Measurements from ENCODE around the gene FGF4.

Gene FGF4

DNA sequence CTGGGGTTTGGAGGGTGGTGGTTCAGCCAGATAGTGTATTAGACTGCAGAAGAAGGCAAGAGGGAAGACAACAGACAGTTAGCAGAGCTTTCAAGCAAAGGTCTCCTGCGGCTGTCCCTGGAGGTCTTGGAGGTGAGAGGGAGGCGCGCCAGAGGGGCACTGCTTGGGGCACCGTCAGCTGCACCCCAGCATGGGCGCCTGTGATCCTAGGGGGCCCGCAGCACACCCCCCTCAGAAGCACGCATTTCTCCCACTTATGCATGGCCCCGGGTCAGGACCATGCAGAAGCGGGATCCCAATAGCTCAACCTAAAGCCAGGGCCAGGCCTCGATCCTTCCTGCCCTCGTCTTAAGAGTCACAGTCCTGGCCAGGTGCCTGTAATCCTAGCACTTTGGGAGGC, 26.5 kb downstream of the FGF4 start:
- DNase-seq = no peak
- peaks cover 0 to 45% of the 10 kb centered on the region in 2 donors for H3K27me3 ChIP-seq
- no peaks in the 10 kb centered on the region for H3K9me3 ChIP-seq
- H3K27ac ChIP-seq = no peak overlapping the region
- intact Hi-C loops (cut with DNase I; ENCODE audit: low total_unique reads) = no loop called here
- TF ChIP-seq, protein P1, sequence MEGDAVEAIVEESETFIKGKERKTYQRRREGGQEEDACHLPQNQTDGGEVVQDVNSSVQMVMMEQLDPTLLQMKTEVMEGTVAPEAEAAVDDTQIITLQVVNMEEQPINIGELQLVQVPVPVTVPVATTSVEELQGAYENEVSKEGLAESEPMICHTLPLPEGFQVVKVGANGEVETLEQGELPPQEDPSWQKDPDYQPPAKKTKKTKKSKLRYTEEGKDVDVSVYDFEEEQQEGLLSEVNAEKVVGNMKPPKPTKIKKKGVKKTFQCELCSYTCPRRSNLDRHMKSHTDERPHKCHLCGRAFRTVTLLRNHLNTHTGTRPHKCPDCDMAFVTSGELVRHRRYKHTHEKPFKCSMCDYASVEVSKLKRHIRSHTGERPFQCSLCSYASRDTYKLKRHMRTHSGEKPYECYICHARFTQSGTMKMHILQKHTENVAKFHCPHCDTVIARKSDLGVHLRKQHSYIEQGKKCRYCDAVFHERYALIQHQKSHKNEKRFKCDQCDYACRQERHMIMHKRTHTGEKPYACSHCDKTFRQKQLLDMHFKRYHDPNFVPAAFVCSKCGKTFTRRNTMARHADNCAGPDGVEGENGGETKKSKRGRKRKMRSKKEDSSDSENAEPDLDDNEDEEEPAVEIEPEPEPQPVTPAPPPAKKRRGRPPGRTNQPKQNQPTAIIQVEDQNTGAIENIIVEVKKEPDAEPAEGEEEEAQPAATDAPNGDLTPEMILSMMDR (IDR thresholded peaks at IDR 0.05) = no peak
- H3K36me3 ChIP-seq = no peaks in the 10 kb centered on the region
- H3K4me3 ChIP-seq = no peak overlapping the region
- no peaks in the 10 kb centered on the region for H3K4me1 ChIP-seq

DNA sequence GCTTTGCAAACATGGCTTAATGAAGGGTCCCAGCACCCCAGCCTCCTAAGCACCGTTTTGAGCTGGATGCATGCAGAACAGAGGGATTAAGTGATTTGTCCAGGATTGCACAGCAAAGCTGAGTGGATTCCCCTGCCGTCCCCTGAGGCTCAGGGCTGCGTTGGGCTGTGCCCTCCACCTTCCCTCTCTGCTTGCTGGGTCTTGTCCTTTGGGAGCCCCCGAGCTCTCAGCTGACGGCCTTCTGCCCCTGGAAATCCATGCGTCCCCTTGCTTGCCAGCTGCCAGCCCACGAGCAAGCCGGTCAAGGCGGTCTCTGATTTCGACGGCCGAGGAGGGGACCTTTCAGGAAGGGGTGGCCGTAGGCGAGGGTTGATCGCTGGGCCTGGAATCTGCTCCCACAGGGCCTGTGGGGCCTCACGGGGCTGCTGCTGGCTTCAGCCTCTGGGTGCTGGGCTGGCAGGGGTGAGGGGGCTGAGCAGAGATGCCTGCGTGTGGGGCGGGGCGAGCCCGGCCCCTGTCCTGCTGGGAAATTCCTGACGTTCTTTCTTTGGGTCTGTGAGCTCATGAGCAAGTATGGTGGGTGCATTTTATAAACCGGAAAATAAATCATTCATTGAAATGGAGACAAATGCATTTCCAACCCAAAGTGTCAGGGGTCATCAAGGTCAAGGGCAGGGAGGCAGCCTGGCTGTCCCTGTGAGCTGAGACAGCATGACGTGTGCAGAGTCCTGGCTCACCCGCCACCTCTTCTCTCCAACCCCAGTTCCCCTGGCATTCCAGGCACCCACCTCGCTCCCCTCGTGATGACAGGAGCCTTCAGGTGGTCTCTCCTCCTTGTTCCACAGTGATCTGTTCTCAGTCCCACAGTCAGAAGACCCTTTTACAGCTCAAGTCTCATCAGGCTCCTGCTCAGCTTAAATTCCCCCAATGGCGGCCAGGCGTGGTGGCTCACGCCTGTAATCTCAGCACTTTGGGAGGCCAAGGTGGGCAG, 28.1 kb downstream of the FGF4 start:
- intact Hi-C loops (cut with DNase I; ENCODE audit: low total_unique reads) = no loop called here
- H3K27me3 ChIP-seq = peaks cover 0 to 33% of the 10 kb centered on the region in 2 donors
- H3K4me1 ChIP-seq = no peaks in the 10 kb centered on the region
- TF ChIP-seq, protein P1 (IDR thresholded peaks at IDR 0.05) = no peak
- H3K27ac ChIP-seq = no peak overlapping the region
- H3K4me3 ChIP-seq = no peak overlapping the region
- no peaks in the 10 kb centered on the region for H3K36me3 ChIP-seq
- DNase-seq = no peak
- H3K9me3 ChIP-seq = no peaks in the 10 kb centered on the region

DNA sequence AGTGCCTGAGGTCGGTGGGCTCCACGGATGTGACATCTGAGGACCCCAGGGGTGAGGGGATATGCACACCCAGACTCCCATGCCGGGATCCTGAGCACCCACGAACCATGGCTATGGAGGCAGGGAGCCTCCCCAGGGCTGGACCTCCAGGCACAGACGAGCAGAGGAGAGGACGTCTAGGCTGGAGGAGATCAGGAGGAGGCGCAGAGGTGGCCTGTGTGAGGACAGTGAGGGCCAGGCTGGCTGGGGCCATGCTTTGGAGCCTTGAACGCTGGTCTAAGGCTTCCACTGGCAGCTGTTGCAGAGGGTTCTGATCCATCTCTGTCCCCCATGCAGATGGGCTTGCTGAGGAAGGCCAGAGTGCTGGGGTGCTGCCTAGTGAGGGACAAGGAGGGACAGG, 29.0 kb downstream of the FGF4 start:
- TF ChIP-seq, protein P1 (IDR thresholded peaks at IDR 0.05) = no peak

DNA sequence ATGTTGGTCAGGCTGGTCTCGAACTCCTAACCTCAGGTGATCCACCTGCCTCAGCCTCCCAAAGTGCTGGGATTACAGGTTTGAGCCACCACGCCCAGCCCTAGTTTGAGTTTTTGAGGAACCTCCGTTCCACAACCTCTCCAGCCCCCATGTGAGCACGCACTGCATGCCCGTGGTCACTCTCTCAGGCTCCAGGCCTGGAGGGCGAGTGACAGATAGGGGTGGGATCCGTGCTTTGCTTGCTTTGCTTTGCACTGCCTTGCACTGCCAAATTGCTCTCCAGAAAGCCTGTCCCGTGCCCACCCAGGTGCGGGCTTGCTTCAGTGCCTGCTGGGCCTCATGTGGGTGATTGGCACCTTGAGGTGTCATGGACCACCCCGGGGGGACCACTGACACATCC, 29.9 kb downstream of the FGF4 start:
- no peaks in the 10 kb centered on the region for H3K4me1 ChIP-seq
- TF ChIP-seq, protein P1 (IDR thresholded peaks at IDR 0.05) = no peak
- H3K27me3 ChIP-seq = peaks cover 0 to 30% of the 10 kb centered on the region in 2 donors
- no peak for DNase-seq
- intact Hi-C loops (cut with DNase I; ENCODE audit: low total_unique reads) = no loop called here
- H3K9me3 ChIP-seq = no peaks in the 10 kb centered on the region
- H3K27ac ChIP-seq = no peak overlapping the region
- H3K36me3 ChIP-seq = no peaks in the 10 kb centered on the region
- no peak overlapping the region for H3K4me3 ChIP-seq

More for the DNA sequence above, 29.0 kb downstream of the FGF4 start:
- intact Hi-C loops (cut with DNase I; ENCODE audit: low total_unique reads) = no loop called here
- Histone ChIP-seq H3K27me3 (peaks cover 0 to 33% of the 10 kb centered on the region in 2 donors), H3K27ac (no peak overlapping the region), H3K36me3 (no peaks in the 10 kb centered on the region), H3K4me3 (no peak overlapping the region), H3K9me3 (no peaks in the 10 kb centered on the region), H3K4me1 (no peaks in the 10 kb centered on the region)
- no peak for DNase-seq

DNA sequence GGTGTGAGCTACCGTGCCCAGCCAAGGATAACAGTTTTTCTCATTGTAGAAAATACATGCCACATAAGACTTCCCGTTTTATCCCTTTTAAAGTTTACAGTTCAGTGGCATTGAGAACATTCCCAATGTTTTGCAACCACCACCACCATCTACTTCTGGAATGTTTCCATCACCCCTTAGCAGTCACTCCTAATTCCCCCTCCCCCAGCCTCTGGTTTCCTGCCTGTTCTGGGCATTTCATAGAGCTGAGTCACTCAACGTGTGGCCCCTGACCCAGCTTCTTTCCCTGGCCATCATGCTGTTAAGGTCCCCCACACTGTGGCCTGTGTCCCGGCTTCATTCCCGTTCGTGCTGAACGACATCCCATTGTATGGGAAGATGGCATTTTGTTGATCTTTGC, 30.7 kb downstream of the FGF4 start:
- no peak for DNase-seq
- Histone ChIP-seq H3K4me3 (no peak overlapping the region), H3K27ac (no peak overlapping the region), H3K9me3 (no peaks in the 10 kb centered on the region), H3K36me3 (no peaks in the 10 kb centered on the region), H3K4me1 (no peaks in the 10 kb centered on the region), H3K27me3 (peaks cover 0 to 26% of the 10 kb centered on the region in 2 donors)
- intact Hi-C loops (cut with DNase I; ENCODE audit: low total_unique reads) = no loop called here
- TF ChIP-seq, protein P1 (IDR thresholded peaks at IDR 0.05) = no peak
